RPMI8226 (cell line): ENCODE measurements around the gene MROH9.

Experiments
- DNase-seq: peaks from one replicate; pipeline ENCODE4 v3.0.0-alpha.2; 2015

MROH9 gene

DNA sequence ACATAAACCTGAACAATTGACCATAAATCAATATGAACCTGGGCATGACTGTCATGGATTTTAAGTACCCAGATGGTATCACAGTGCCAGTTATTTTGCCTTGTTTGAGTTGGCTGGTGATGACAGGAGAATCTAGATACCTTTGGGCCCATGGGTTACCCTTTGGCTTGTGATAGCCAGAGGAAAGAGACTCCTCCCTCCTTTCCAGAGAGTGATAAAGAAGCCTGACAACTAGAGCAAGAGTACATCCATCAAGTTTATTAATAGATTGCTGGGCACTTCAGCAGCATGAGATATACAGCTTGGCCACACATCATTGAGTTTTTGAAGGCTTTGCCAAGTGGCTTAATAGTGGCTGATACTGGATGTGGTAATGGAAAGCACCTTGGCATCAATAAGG, 148.8 kb downstream of the MROH9 start:
- DNase-seq = no peak

DNA sequence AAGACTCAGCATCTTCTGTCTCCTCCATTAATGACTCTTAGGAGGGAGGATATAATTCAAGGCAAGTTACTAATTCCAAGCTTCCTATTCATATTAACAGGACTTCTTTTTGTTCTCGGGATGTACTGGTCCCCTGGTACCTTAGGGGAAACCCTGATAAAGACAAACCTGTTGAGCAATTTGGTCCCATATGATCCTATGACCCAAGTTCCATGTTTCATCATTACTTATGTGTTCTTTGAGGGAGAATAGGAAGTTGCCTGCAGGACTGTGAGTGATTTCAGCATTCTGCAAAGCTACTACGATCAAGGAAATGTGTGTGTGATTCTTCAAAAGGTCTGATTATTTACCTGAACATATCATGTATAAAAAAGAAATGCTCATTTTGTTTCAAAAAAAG, 149.5 kb downstream of the MROH9 start:
- no peak for DNase-seq

DNA sequence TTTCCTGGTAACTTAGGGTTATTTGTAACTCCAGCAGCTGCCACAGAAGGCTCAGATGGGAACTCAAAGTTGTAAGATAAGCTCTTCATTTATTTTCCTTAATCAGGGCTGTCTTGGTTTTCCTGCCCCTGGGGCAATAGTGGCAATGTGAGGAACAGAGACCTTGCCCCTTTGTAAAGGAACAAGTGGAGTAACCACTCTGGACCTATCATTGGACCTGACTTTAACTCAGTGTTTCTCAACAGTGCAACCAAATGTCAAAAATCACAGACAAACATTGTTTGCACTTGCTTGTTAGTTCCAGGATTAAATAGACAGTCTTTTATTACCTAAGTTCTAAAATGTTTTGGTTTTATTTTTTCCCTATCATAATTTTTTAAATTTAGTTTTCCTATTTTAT, 152.6 kb downstream of the MROH9 start:
- DNase-seq = no peak

DNA sequence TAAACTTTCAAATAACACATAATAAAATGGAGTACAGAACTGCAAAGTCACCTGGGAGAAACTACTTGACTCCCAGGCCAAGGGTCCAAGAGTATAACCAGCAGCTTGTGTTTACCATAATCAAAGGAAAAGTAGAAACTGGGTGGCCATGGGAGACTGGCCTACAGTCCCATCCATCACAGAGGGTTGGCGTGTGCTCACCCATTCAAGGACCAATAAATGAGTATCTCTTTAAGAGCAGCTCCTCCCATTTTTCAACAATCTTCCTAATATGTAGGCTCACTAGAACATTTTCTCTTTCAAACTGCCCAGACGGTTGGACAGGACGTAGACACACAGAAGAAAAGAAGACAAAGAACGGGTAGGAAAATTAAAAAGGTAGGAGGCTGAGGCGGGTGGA, 155.3 kb downstream of the MROH9 start, which contains the start of gene FMO3:
Gene FMO3 (plus strand): TSS at position 302 of the 400 bp plus-strand sequence. CDS start 1,754 bp downstream, outside the sequence.
- no peak for DNase-seq

DNA sequence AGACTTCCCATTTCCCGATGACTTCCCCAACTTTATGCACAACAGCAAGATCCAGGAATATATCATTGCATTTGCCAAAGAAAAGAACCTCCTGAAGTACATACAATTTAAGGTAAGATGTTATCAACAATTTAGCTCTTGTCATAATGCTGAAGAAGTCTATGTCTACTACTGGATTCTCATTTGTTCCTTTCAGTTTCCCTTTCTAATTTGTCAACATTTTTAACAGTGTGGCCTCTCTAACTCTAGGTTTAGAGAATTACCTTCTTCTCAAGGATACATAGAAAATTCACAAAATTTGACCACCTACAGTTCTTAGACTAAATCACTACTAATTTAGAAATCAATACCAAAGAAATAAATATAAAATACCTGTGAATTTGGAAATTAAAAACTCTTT, 168.5 kb downstream of the MROH9 start:
- no peak for DNase-seq

DNA sequence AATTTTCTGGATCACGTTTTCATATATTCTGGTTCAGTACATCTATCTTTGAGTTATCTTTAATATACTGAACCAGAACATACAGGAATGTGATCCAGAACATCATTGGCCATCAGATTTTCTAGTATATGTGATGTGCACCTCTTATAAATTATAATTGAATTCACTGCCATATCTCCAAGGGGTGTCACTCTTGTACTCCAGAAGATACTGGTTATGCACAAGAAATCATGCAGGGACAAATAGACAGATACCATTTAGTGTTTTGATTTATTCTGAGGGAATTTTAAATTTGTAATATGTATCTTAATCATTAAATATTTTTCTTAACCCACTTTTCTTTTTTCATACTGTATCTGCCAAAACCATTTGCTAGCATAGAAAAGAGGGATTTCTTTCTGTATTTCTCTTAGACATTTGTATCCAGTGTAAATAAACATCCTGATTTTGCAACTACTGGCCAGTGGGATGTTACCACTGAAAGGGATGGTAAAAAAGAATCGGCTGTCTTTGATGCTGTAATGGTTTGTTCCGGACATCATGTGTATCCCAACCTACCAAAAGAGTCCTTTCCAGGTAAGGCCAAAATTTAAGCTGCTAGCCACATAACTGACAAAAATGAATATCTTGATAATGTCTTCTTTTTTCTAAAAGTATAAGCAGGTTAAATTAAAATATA, 172.1 kb downstream of the MROH9 start:
- no peak for DNase-seq

DNA sequence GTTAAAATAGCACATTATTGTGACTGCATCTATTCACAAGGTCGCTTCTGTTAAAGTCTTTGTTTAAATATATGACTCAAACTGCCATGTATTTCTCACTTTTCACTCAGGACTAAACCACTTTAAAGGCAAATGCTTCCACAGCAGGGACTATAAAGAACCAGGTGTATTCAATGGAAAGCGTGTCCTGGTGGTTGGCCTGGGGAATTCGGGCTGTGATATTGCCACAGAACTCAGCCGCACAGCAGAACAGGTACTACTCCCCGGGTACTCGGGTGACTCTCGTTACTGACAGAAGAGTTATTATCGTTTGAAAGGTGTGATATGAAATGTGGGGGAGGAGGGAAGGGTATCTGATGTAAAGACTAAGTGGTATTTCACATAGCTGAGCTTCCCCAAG, 172.6 kb downstream of the MROH9 start:
- DNase-seq = no peak

DNA sequence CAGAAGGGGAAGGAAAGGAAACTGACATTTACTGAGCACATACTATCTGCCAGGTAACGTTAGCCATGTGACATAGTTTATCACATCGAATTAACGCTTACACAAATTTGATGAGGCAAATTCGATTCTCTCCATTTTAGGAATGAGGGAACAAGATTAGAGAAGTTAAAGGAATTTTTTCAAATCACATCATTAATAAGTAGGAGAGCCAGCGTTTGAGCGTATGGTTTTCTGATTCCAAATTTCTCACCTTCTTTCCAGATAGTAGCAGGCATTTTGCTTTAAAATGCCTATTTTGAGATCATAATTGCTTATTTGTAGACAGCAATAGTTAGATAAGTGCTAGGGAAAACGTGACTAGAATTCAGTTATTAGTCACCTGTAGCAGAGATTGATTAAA, 174.6 kb downstream of the MROH9 start:
- DNase-seq = no peak

DNA sequence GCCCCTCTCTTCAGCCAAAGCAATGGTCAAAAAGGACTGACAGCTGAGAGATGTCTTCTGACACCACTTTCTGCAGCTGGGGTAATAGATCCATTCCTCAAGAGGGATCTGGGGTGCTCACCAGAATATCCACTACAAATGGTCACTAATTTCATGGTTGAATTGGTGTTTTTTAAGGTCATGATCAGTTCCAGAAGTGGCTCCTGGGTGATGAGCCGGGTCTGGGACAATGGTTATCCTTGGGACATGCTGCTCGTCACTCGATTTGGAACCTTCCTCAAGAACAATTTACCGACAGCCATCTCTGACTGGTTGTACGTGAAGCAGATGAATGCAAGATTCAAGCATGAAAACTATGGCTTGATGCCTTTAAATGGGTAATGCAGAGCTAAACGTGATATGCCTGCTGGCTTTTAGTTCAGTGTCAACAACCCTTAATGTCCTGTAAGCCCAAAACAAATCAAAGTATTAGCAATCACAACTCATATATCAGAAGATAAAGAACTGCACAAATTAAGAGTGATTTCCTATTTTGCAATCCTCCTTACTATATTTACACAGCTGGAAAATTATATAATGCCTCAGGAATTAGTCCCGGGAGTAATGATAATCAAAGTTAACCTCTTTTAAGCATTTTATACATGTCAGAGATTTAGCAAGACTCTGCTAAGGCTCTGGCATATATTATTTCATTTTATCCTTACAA, 175.4 kb downstream of the MROH9 start:
- no peak for DNase-seq

DNA sequence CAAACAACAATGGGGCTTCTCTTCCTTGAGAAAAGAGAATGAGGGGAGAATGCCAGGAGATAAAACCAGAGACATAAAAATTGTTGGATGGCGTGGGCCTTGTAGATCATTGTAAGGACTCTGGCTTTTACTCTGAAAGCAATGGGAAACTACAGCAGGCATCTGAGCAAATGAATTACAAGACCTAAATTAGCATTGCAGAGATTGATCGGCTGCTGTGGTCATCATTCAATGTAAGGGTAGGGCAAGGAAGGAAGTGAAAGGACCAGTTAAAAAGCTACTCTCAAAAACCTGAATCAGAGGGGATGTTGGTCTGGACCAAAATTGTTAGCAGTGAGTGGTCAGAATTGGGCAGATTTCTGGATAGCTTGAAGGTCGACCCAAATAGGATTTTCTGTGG, 176.8 kb downstream of the MROH9 start:
- no peak for DNase-seq

DNA sequence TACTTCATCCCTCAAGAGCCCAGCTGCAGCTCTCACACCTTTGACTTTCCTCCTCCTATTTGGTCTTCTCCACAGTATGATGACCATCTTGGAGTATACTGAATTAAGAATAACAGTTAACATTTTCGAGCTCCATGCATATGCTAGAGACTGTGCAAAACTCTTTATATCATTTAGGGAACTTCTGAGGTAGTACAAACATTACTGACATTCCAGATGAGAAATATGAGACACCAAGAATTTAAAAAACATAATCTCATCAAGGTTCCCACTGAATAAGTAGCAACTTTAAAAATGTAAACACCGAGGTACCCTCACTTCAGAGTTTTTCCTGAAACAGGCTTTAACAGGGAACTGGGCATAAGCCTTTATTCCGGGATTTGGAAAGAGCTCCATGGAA, 178.0 kb downstream of the MROH9 start:
- no peak for DNase-seq
